Lower leg skin (tissue), 3 donors: ENCODE measurements around the gene ARHGAP23.
"Not testable (repeated sequence)": the region's sequence is repeated elsewhere in the genome, so short reads cannot be mapped to it uniquely, and the experiment has no call there.

Source experiments
- POLR2A ChIP-seq, 2 donors: fragments of 450-650 bp; IDR thresholded peaks; one replicate each; pipeline ENCODE4 v1.6.1; 2016 to 2017; ENCODE audit warnings: antibody characterized with exemption in 2 of 2, mild to moderate bottlenecking in 1 of 2, moderate library complexity in 1 of 2
- TF ChIP-seq, protein P1 (sequence below), 3 donors: fragments of 450-650 bp; IDR thresholded peaks; one replicate each; pipeline ENCODE4 v1.5.1; 2016; ENCODE audit warnings: antibody characterized with exemption in 3 of 3, mild to moderate bottlenecking in 3 of 3, moderate library complexity in 2 of 3

DNA sequence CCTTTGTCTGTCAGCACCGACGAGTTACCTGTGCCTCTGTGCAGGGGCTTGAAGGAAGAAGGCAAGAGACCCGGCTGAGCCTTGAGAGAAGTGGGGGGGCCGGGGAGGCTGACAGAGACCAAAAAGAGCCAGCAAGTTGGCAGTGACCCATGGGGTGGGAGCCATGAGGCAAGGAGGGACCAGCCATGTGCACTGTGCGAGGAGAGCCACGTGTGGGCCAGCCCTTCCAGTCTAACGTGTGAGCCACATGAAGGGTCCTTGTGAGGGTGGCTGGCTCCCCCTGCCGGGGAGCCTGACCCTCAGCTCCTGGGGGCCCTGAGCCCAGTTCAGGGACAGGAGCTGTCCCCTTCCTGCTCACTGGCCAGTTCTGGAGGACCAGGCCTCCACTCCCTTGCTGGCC lies 46.4 kb downstream of the ARHGAP23 start:
- TF ChIP-seq, protein P1, sequence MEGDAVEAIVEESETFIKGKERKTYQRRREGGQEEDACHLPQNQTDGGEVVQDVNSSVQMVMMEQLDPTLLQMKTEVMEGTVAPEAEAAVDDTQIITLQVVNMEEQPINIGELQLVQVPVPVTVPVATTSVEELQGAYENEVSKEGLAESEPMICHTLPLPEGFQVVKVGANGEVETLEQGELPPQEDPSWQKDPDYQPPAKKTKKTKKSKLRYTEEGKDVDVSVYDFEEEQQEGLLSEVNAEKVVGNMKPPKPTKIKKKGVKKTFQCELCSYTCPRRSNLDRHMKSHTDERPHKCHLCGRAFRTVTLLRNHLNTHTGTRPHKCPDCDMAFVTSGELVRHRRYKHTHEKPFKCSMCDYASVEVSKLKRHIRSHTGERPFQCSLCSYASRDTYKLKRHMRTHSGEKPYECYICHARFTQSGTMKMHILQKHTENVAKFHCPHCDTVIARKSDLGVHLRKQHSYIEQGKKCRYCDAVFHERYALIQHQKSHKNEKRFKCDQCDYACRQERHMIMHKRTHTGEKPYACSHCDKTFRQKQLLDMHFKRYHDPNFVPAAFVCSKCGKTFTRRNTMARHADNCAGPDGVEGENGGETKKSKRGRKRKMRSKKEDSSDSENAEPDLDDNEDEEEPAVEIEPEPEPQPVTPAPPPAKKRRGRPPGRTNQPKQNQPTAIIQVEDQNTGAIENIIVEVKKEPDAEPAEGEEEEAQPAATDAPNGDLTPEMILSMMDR (IDR thresholded peaks at IDR 0.05), result not testable (repeated sequence)
- TF ChIP-seq POLR2A (IDR thresholded peaks at IDR 0.05), result not testable (repeated sequence)
